HG02588 (cell line): ENCODE results near the gene SIRT5.

Experiments
- ATAC-seq: cut with Tn5 transposase; IDR thresholded peaks from one replicate; pipeline ENCODE4 v1.9.1; 2021; ENCODE audit warnings: mild to moderate bottlenecking, moderate library complexity; ENCODE audit not compliant: unreplicated experiment

The SIRT5 gene

DNA sequence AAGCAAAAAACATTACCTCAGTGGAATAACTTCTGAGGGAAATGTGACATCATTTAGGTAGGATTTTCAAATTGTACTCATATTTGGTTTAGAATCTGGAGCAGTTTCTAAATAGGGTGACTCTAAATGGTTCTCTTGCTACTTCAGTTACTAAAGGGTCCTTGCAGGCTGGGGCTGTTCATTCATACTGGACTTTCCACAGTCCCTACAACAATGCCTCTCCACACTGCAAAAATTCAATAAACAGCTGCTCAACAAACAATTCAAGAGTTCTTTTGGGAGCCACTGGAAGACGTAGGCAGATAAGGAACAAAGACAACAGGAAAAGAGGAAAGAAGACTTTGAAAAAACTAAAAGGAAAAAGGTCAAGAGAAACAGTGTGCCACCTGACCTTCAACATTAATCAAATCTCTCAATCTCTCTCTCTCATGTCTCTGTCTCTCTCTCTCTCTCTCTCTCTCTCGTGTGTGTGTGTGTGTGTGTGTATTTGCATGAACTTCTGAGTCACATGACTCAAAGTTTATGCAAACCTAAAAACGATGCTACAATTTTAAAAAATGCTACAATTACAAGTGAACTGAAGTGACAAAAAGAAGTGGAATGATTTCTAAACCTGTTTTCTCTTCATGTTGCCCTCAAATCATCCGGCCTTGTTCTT lies 55.2 kb downstream of the SIRT5 start:
- ATAC-seq = no peak

DNA sequence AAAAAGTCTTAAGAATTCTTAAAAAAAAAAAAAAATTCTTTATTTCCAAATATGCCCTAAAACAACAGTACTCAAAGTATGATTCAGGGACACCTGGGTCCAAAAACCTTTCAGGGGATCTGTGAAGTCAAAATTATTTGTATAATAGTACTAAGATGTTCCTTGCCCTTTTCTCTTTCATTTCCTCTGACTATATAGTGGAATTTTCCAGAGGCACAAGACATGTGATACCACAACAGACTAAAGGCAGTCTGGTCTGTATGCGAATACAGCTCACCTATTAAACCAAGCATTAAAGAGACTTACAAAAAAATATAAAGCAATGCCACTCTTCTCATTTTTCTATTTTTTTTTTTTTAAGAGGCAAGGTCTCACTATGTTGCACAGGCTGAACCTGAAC lies 56.1 kb downstream of the SIRT5 start:
- no peak for ATAC-seq

DNA sequence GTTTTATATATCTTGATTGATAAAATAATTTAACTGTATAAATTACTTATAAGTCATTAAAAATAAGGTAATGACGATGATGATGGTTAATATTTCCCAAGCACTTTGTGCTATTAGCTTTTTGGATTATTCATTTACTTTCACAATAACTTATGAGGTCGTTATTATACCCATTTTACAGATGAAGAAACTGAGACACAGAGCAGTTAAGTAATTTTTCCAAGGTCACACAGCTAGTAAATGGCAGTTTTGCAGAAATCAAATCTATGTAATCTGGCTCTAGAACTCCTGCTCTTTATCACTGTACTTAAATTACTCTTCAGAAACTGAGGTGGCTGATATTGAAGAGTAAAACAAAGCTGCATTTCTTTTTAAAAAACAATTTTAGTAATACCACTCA lies 58.9 kb downstream of the SIRT5 start:
- ATAC-seq = no peak

DNA sequence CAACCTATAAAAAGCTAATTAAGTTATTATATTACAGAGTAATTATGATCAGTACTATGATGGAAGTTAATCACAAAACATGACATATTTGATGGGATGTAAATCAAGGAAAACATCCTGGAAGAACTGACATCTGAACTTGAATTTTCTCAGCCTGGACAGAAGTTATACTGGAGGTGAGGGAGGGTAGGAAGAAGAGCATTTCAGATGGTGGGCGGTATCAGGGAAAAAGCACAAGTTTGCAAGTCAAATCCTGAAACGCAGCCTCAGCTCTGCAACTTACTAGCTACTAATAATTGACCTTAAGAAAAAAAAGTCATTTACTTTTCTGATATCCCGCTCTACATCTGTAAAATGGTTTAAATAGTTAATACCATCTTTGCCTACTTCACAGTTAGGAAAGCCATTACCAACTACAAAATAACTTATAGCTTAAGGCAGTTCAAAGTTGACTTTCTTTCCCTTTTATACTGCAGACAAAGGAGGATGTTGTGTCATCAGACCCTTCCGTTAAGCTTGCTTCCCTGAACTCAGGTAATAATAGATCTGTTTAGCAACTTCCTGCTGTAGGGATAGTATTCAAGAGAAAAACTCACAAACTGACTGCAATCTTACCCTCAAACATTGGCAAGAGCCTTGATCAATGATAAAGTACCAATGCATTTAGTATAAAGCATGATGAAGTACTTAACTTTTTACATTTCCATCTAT lies 61.7 kb downstream of the SIRT5 start:
- ATAC-seq = no peak

DNA sequence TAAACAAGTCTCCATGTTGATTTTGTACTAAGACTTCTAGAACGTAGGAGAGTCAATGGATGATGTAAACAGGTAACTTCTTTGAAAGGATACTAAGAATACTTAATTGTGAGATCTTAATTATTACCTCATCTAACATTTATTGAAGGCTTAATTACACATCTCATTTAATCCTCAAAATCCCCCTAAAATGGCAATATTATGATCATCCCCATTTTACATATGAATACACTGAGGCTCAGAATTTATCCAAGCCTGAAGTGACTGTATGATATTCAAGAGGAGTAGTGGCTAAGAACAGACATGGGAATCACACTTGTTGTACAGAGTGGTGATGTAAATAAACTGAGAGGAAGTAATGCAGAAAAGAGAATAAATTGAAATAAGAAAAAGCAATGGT lies 63.6 kb downstream of the SIRT5 start:
- no peak for ATAC-seq

DNA sequence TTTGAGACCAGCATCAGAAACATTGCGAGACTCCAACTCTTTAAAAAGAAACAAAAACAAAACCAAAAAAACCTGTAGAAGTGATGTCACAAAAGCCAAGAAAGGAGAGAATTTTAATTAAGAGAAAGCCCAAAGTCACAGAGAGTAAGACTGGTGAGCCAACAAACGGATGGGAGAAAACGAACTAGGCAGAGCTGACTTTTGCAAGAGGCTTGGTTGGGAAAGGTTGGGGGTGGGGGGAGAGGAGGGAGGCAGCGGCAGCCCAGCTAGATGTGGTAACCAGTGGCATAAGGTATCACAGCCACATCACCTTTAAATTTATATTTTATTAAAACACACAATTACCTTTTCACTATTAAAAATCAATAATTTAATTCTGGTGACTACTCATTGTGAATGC lies 64.2 kb downstream of the SIRT5 start:
- no peak for ATAC-seq

DNA sequence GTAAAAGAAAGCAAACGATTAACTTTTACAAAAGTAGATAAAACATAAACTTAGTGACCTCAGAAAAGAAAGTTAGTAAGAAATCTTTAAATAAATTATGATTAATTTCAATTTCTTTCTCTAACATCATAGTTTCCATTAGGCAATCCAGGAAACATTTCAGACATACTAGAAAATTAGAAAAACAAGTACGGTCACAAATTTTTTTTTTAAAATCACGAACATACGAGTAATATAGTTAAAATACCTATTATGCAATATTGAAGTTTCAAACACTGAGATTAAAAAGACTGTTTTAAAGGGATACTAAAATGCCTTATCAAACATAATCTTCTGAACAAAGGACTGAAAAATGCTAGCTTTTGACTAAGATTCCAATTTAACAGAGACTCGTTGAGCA lies 66.9 kb downstream of the SIRT5 start:
- no peak for ATAC-seq

DNA sequence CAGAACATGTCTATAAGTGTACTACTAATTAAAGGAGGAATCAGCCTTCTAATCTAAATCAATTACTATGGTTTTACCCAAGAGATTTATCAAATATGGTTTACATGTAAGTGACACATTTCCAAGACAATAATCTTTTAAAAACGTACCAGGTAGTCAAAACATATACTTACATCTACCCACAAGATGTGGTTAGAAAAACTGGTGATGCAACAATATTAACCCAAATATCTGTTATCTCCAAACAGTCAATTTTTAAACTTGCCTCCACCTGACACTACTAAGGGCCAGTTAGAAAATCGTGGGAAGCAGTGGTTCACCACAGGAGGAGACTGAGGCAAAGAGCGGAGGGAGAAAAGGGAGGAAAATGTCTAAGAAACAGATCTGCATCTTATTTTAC lies 68.7 kb downstream of the SIRT5 start:
- no peak for ATAC-seq

DNA sequence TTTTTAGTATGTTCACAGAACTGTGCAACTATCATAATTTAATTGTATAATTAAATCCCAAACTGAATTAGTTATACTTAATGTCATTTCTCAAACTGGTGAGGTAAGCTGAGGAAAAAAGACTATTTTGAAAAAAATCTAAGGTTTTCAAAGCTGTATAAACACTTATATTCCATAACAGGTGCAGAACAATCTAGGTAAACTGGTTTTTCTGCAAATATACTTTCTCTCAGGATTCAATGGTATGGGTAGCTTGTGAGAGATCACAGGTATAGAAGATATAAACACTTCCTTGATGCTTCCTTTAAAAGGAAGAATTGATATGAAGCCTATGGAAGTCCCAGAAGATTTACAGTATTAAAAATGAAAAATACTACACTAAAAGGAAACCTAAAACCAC lies 74.4 kb downstream of the SIRT5 start:
- ATAC-seq = no peak

DNA sequence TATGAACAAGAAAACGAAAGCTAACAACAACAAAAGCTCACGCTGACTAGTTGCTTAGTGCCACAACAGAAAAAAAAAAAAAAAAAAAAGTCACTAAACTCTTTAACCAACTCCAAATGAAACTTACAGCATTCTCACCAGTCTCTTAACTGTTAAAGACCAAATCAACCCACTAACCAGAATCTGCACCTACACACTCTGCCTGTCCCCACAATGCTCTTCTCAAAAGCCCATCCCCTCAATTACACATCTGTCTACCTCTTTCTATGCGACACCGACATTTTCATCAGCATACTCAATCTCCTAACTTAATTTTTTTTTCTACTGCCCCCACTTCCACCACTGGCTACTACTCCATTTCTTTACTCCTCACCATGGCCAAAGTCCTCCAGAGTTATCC lies 75.0 kb downstream of the SIRT5 start:
- no peak for ATAC-seq

DNA sequence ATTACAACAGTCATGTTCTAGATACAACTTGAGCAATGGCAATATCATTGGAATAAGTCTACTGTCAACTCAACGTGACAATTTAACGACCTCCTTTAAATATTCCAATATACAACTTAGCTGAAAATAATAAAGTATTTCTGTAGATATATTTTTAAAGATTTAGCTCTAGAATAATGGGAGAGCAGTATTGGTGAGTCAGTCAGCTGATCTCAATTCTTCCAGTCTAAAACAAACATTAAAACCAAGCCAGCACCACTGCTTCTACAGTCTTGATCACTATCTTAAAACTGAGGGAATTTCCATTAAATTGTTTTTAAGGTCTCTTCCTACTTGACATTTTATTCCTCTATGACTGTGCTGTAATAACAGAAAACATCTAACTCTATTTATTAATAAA lies 78.9 kb downstream of the SIRT5 start:
- no peak for ATAC-seq

DNA sequence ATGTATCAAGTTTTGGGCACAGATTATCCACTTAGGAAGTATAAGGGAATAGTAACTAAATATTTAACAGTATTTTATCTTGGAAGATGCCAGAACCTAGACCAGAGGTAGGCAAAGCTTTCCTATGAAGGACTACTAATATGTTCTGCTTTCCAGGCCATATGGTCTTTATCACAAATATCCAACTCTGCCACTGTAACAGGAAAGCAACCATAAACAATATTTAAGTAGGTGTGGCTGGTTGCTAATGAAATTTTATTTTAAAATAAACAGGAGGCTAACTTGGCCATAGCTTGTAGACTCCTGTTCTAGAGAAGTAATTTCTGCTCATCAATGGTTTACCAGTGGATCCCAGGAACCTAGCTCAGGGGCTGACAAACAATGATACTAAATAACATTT lies 80.1 kb downstream of the SIRT5 start:
- no peak for ATAC-seq

DNA sequence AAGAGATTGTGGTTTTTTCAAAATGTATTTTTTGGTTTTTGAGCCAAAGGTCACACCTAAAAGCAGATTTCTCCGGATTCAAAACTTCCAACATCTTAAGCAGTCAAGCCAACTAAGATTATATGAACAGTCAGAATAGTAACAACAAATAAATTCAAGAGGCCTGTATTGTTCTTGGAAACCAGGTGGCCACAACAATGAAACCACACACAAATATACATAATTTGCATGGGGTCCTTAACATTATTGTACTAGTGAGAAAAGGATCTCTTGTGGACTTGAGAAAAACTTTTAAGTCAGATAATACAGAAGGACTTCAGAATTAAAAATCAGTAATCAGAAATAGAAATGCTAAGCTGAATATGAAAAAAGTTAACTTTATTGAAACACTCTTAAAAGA lies 81.3 kb downstream of the SIRT5 start:
- ATAC-seq = no peak

DNA sequence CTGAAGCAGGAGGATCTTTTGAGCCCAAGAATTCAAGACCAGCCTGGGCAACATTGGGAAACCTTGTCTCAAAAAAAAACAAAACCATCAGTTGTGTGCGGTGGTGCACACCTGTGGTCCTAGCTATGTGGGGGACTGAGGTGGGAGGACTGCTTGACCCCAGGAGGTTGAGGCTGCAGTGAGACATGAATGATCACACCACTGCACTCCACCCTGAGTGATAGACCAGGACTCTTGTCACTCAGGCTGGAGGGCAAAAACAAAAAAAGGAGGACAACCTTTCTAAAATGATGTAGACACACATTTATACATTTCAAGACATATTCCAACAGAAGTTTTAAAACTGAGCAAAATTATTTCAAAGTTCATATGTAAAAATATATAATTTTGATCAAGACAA lies 85.9 kb downstream of the SIRT5 start:
- no peak for ATAC-seq

DNA sequence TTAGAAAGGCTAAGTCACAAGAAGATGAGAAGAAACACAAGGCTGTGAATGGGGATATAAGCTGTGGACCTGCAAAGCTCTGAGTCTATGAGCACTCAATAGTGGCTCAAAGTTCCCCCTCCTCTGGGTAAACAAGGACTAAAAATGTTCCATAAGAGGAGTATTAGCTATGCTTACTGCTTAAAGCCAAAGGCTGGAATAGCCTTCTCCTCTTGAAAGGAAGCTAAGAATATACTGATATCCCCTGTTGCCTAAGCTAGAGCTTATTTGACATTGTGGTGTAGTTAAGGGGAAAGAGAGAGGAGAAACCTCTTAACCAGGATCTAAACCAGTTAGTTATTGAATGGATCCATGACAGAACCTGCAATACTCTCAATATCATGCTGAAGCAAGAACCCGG lies 86.5 kb downstream of the SIRT5 start:
- no peak for ATAC-seq

DNA sequence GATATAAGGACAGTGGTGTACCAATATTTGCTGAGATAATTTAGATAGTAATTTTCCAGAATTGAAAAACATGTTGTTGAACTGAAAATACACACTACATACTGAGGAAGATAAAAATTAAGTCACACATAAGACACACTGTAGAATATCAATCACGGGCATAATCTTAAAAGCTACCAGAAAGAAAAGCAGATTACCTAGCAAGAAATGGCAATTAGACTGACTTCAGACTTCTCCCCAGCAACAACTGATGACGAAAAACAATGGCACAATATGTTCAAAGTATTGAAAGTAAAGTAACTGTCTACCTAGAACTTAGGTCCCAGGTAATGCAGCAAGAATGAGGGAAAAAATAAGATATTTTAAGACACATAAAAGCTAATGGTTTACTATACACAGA lies 87.2 kb downstream of the SIRT5 start:
- ATAC-seq = no peak

DNA sequence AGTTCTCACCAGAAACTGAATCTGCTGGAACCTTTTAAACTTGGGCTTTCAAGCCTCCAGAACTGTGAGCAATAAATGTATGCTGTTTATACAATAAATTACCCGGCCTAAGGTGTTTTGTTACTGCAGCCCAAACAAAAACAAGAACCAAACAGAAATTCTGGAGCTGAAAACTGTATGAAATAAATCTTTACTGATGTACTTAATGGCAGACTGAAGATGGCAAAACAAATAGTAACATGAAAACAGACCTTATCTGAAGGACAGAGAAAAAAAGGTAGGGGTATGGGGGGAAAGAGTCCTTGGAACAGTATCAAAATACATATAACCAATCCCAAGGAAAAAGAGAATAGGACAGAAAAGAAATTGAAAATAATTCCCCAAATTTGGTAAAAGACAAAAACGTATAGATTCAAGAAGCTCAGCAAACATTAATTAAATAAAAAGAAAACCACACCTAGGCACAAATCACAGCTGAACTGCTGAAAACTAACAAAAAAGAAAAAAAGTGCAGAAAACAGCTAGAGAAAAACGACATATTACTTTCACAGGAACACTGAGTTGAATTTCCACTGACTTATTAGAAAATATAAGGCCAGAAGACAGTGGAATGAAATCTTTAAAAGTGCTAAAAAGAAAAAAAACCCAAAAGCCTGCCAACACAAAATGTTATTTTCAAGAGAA lies 88.4 kb downstream of the SIRT5 start:
- no peak for ATAC-seq

DNA sequence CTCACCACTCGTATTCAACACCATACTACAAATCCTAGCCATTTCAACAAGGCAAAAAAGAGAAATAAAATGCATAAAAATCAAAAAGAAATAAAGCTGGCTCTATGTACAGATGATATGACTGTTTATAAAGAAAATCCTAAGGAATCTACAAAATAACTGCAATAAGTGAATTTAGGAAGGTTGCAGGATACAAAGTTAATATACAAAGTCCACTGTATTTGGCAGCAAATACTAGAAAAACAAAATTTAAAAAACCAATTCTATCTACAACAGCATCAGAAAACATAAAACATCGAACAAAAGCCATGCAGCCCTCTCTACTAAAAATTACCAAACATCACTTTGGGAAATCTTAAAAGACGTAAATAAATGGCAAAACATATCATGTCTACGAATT lies 89.6 kb downstream of the SIRT5 start:
- ATAC-seq = no peak
